LNCaP clone FGC (cell line): ENCODE data around the gene NIPAL1.

ENCODE experiments used
- DNase-seq: peaks from one replicate; pipeline ENCODE4 v3.0.0-alpha.2; 2011; ENCODE audit warnings: low read depth
- H3K4me3 ChIP-seq: 2 replicates; pipeline ENCODE4 v1.5.1; 2011; ENCODE audit warnings: mild to moderate bottlenecking, low read depth, low read length, control low read depth
- CTCF ChIP-seq: IDR thresholded peaks from 2 replicates; pipeline ENCODE4 v1.5.1; 2012; ENCODE audit warnings: mild to moderate bottlenecking; ENCODE audit not compliant: control insufficient read depth, insufficient read depth; ENCODE audit errors: extremely low read depth

The NIPAL1 gene

GRCh38 chr4:48024522-48024921 lies 8.0 kb downstream of the NIPAL1 start:
- TF ChIP-seq CTCF: no peak
- H3K4me3 ChIP-seq: no peak overlapping the region
- no peak for DNase-seq

DNA sequence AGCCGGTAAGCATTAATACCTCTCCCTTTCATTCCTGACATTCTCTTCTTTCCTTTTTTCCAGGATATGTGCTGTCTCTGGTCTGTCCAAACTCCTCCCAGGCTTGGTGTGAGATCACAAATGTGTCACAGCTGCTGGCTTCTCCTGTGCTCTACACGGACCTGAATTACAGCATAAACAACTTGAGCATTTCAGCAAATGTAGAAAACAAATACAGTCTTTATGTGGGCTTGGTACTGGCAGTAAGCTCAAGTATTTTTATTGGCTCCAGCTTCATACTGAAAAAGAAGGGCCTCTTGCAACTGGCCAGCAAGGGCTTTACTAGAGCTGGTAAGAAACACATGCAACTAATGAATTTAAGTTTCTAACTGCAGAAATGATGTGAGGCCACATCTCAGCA lies 8.4 kb downstream of the NIPAL1 start:
- DNase-seq: no peak
- no peak for TF ChIP-seq CTCF
- H3K4me3 ChIP-seq: no peak overlapping the region

GRCh38 chr4:48027653-48028052 lies 11.1 kb downstream of the NIPAL1 start:
- no peak overlapping the region for H3K4me3 ChIP-seq
- DNase-seq: no peak
- no peak for TF ChIP-seq CTCF

DNA sequence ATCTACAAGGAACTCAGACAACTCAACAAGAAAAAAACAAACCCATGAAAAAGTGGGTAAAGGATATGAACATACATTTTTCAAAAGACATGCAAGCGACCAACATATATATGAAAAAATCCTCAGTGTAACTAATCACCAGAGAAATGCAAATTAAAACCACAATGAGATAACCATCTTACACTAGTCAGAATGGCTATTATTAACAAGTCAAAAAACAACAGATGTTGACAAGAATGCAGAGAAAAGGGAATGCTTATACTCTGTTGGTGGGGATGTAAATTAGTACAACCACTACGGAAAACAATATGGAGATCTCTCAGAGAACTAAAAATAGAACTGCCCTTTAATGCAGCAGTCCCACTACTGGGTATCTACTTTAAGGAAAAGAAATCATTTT lies 12.1 kb downstream of the NIPAL1 start:
- no peak overlapping the region for H3K4me3 ChIP-seq
- no peak for TF ChIP-seq CTCF
- DNase-seq: no peak

GRCh38 chr4:48030470-48030869 lies 13.9 kb downstream of the NIPAL1 start:
- H3K4me3 ChIP-seq: no peak overlapping the region
- no peak for DNase-seq
- TF ChIP-seq CTCF: no peak

DNA sequence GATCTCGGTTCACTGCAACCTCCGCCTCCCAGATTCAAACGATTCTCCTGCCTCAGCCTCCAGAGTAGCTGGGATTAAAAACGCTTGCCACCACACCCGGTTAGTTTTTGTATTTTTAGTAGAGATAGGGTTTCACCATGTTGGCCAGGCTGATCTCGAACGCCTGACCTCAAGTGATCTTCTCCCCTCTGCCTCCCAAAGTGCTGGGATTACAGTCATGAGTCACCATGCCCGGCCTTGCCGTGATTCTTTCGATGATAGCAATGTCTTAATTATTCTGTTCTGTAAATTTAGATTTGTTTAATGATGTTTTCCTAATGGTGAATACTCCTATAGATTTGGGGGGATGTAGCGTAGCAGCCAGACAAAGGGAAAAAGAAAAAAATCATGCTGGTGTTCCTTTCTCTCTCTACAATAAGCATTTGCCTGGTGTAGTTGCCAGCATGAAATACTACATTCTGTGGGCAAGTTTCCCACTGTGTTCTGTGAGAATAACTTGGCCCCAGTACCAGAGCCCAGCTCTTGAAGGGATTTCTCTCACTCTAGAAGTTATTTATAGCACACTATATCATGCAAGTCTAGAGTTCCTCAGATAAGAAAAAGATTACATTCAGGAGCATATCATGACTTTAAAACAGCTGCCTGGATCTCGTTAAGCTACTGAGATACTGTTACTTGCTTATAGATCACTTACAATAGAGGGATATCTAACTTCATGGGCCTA lies 15.4 kb downstream of the NIPAL1 start:
- DNase-seq: no peak
- no peak overlapping the region for H3K4me3 ChIP-seq
- no peak for TF ChIP-seq CTCF

DNA sequence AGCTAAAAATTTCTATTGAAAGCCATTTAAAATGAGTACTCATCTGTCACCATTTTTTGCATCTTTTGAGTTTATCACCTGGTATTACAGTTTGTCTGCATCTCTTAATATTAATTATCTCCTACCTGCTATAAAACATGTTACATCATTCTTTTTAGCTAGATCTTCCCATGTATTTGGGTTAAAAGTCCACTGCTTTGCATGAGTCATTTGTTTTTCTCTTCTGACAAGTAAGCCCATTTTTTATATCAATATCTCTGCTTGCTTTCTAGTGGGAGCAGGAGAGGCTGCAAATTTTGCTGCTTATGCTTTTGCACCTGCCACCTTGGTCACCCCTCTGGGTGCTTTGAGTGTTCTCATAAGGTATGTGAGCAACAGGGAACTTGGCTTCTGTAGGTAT lies 16.1 kb downstream of the NIPAL1 start:
- DNase-seq: no peak
- H3K4me3 ChIP-seq: no peak overlapping the region
- TF ChIP-seq CTCF: no peak
